IPS-15b (cell line): ENCODE measurements around the gene ADCY1.

Experiments used
- H3K27me3 ChIP-seq: one replicate; pipeline ENCODE4 v1.6.1; 2013; ENCODE audit warnings: low read length; ENCODE audit not compliant: control insufficient read depth, insufficient read depth
- H3K36me3 ChIP-seq: one replicate; pipeline ENCODE4 v1.6.1; 2013; ENCODE audit warnings: low read length; ENCODE audit not compliant: control insufficient read depth, insufficient read depth
- H3K4me1 ChIP-seq: one replicate; pipeline ENCODE4 v1.6.1; 2013; ENCODE audit warnings: mild to moderate bottlenecking, low read length; ENCODE audit not compliant: control insufficient read depth, insufficient read depth
- H3K4me3 ChIP-seq: one replicate; pipeline ENCODE4 v1.5.1; 2013; ENCODE audit warnings: low read depth, low read length
- H3K9ac ChIP-seq: one replicate; pipeline ENCODE4 v1.6.1; 2013; ENCODE audit warnings: low read depth, mild to moderate bottlenecking, low read length
- H3K9me3 ChIP-seq: one replicate; pipeline ENCODE4 v1.6.1; 2013; ENCODE audit warnings: mild to moderate bottlenecking, low read length; ENCODE audit not compliant: control insufficient read depth, insufficient read depth

ADCY1 gene

DNA sequence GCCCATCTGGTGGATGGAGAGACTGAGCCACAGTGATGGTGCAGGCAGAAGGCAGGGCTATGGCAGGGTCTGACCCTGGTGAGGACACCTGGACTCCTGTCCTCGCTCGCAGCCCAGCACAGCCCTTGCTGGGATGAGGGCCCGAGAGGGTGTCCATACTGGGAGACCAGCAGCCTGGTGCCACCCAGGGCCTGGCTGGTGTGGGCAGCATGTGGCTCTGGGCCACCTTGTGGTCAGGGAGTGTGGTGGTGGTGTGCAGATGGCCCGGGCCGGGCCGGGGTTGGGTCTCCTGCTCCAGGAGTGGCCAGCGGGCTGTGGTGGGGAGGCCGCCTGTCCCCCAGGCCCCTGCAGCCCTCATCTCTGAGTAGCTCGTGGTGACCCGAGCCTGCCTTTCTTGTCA is 14.9 kb downstream of the ADCY1 start:
- no peaks in the 10 kb centered on the region for H3K27me3 ChIP-seq
- no peak overlapping the region for H3K9ac ChIP-seq
- no peak overlapping the region for H3K4me3 ChIP-seq
- peaks cover 4% of the 10 kb centered on the region for H3K36me3 ChIP-seq
- H3K4me1 ChIP-seq = peaks cover 2% of the 10 kb centered on the region
- H3K9me3 ChIP-seq = no peaks in the 10 kb centered on the region

DNA sequence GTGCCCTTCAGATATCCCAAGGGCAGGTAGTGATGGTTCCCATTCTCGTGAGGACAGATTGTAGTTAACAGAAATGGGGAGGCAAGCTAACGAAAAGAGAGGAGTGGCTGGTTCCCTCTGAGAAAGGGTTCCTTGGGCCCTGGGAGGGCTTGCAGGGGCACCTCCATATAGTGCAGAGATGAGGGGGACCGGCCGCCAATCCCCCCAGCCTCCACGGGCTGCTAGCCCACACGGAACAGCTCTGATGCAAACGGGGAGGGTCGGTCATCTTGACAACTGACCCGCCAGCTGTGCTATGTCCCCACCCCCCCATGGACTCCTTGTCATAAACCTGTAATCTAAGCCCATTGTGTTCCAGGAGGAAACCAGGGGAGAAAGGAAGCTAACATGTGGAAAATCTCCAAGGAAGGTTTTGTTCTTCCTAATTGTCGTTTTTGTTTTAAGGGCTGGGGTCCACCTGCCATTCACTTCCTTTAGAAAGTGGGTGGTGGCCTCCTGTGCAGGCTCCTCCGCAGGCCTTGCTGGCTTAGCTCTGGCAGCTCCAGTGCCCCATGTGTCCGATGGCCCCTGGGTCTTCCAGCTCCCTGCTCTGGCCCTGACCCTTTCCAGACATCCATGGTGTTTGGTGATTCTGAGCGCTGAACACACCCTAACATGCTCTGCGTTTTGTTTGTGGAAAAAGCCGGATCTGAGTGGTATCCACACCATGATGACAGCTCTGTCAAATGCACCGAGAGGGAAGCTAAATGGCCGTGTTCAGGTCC is 15.9 kb downstream of the ADCY1 start:
- H3K36me3 ChIP-seq = peaks cover 4% of the 10 kb centered on the region
- H3K27me3 ChIP-seq = no peaks in the 10 kb centered on the region
- peaks cover 2% of the 10 kb centered on the region for H3K4me1 ChIP-seq
- H3K9ac ChIP-seq = no peak overlapping the region
- no peak overlapping the region for H3K4me3 ChIP-seq
- H3K9me3 ChIP-seq = no peaks in the 10 kb centered on the region

GRCh38 chr7:45590679-45591057 is 16.5 kb downstream of the ADCY1 start:
- H3K36me3 ChIP-seq = peaks cover 4% of the 10 kb centered on the region
- H3K9me3 ChIP-seq = no peaks in the 10 kb centered on the region
- no peaks in the 10 kb centered on the region for H3K27me3 ChIP-seq
- H3K9ac ChIP-seq = no peak overlapping the region
- H3K4me3 ChIP-seq = no peak overlapping the region
- peaks cover 2% of the 10 kb centered on the region for H3K4me1 ChIP-seq

GRCh38 chr7:45591101-45591906 is 17.1 kb downstream of the ADCY1 start:
- Histone ChIP-seq H3K4me3 (no peak overlapping the region), H3K4me1 (peaks cover 2% of the 10 kb centered on the region), H3K9me3 (no peaks in the 10 kb centered on the region), H3K9ac (no peak overlapping the region), H3K27me3 (no peaks in the 10 kb centered on the region), H3K36me3 (peaks cover 4% of the 10 kb centered on the region)

DNA sequence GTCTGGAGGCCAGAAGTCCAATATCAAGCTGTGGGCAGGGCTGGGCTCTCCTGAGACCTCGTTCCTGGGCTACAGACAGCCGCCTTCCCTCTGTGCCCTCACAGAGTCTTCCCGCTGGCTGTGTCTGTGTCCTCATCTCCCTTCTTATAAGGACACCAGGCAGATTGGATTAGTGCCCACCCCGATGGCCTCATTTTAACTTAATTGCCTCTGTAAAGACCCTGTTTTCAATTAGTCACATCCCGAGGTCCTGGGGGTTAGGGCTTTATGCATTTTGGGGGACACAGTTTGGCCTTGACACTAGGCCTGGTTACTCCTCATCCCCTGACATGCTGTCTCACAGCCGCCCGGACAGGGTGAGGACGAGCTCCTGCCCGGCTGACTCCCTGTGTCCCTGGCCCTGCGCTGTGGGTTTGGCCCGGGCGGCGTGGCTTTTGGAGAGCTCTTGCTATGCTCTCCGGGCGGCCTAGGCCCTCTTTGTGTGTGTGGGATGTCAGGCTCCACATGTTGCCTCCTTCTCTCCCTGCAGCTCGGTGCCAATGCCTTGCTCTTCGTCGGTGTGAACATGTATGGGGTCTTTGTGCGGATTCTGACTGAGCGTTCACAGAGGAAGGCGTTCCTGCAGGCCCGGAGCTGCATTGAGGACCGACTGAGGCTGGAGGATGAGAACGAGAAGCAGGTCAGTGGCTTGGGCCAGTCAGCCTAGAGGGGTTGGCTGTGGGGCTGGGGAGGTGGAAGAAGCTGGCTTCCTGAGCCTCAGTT is 18.2 kb downstream of the ADCY1 start:
- H3K4me3 ChIP-seq = no peak overlapping the region
- H3K27me3 ChIP-seq = no peaks in the 10 kb centered on the region
- no peaks in the 10 kb centered on the region for H3K9me3 ChIP-seq
- H3K9ac ChIP-seq = no peak overlapping the region
- peaks cover 2% of the 10 kb centered on the region for H3K4me1 ChIP-seq
- H3K36me3 ChIP-seq = peaks cover 12% of the 10 kb centered on the region

- no peak overlapping the region for H3K4me3 ChIP-seq
- peaks cover 2% of the 10 kb centered on the region for H3K4me1 ChIP-seq
- no peaks in the 10 kb centered on the region for H3K9me3 ChIP-seq
- no peak overlapping the region for H3K9ac ChIP-seq
- no peaks in the 10 kb centered on the region for H3K27me3 ChIP-seq
- peaks cover 12% of the 10 kb centered on the region for H3K36me3 ChIP-seq
These were observed 19.0 kb downstream of the ADCY1 start for GRCh38 chr7:45593121-45593541.

GRCh38 chr7:45593877-45594276 is 19.7 kb downstream of the ADCY1 start:
- H3K9ac ChIP-seq = no peak overlapping the region
- no peaks in the 10 kb centered on the region for H3K27me3 ChIP-seq
- peaks cover 2% of the 10 kb centered on the region for H3K4me1 ChIP-seq
- H3K4me3 ChIP-seq = no peak overlapping the region
- H3K36me3 ChIP-seq = peaks cover 15% of the 10 kb centered on the region
- H3K9me3 ChIP-seq = no peaks in the 10 kb centered on the region

DNA sequence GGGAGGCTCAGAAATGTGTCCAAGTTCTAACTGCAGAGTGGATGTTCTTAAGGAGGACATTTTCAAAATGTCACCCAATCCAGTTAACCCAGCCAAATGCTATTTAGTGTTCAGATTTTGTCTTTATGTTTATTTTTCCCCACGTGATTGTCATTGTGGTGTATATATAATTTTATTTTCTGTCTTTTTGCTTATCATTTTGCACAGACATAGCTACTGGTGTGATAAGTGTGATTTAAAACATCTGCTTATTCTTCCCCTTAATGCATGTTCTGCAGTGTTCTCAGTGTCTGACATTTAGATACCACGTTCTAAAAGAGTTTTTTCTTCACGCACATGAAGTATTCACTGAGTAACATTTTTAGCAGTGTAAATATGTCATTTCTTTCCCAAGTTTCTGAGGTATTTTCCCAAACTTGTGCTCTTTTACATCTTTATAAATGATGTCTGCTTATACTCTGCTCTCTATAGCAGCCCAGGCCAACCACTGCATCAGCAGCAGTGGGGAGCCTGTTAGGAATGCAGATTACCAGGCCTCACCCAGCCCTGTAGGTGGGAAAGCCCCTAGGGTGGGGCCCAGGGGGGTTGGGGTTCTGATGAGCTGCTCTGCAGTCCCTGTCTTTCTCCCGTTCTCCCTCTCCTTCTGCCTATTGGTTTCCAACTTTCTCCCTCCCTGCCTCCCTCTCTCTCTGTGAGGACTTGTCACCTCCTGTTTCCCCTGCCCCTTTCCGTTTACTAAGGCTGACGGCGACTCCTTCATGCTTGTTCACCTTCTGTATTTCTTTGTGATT is 20.8 kb downstream of the ADCY1 start:
- Histone ChIP-seq H3K9me3 (no peaks in the 10 kb centered on the region), H3K9ac (no peak overlapping the region), H3K27me3 (no peaks in the 10 kb centered on the region), H3K36me3 (peaks cover 15% of the 10 kb centered on the region), H3K4me1 (peaks cover 2% of the 10 kb centered on the region), H3K4me3 (no peak overlapping the region)

- H3K9ac ChIP-seq = no peak overlapping the region
- H3K4me1 ChIP-seq = no peaks in the 10 kb centered on the region
- no peaks in the 10 kb centered on the region for H3K9me3 ChIP-seq
- H3K4me3 ChIP-seq = no peak overlapping the region
- peaks cover 15% of the 10 kb centered on the region for H3K36me3 ChIP-seq
- no peaks in the 10 kb centered on the region for H3K27me3 ChIP-seq
These were observed 21.9 kb downstream of the ADCY1 start for GRCh38 chr7:45595809-45596664.

- H3K4me3 ChIP-seq = no peak overlapping the region
- H3K27me3 ChIP-seq = no peaks in the 10 kb centered on the region
- peaks cover 15% of the 10 kb centered on the region for H3K36me3 ChIP-seq
- H3K9ac ChIP-seq = no peak overlapping the region
- no peaks in the 10 kb centered on the region for H3K4me1 ChIP-seq
- H3K9me3 ChIP-seq = no peaks in the 10 kb centered on the region
These were observed 22.5 kb downstream of the ADCY1 start for GRCh38 chr7:45596665-45597095.
